GM18511 (cell line): ENCODE data around the gene TULP3.

ENCODE experiments used
- ATAC-seq: cut with Tn5 transposase; IDR thresholded peaks from one replicate; pipeline ENCODE4 v1.9.1; 2021; ENCODE audit warnings: mild to moderate bottlenecking, moderate library complexity; ENCODE audit not compliant: unreplicated experiment

TULP3 gene

GRCh38 chr12:2925322-2925995, 34.8 kb downstream of the TULP3 start:
- ATAC-seq = no peak

GRCh38 chr12:2930865-2931264, 40.2 kb downstream of the TULP3 start:
- no peak for ATAC-seq

GRCh38 chr12:2933586-2933985, 42.9 kb downstream of the TULP3 start:
- ATAC-seq = no peak

- no peak for ATAC-seq
Measured at GRCh38 chr12:2934371-2934770, 43.7 kb downstream of the TULP3 start.

- no peak for ATAC-seq
Measured at GRCh38 chr12:2936301-2936700, 45.6 kb downstream of the TULP3 start.

- no peak for ATAC-seq
Measured at GRCh38 chr12:2937500-2937899, 46.8 kb downstream of the TULP3 start.

GRCh38 chr12:2939191-2939590, 48.5 kb downstream of the TULP3 start:
- no peak for ATAC-seq

GRCh38 chr12:2940564-2940963, 49.9 kb downstream of the TULP3 start:
- ATAC-seq = no peak

- no peak for ATAC-seq
Measured at GRCh38 chr12:2941524-2941923, 50.8 kb downstream of the TULP3 start.

- no peak for ATAC-seq
Measured at GRCh38 chr12:2944401-2945047, 53.8 kb downstream of the TULP3 start.

- no peak for ATAC-seq
Measured at GRCh38 chr12:2949411-2949810, 58.7 kb downstream of the TULP3 start.

GRCh38 chr12:2955888-2956287, 65.2 kb downstream of the TULP3 start:
- no peak for ATAC-seq

GRCh38 chr12:2957816-2958431, 67.2 kb downstream of the TULP3 start:
- ATAC-seq = no peak

GRCh38 chr12:2958432-2959191, 67.9 kb downstream of the TULP3 start:
- ATAC-seq = no peak

GRCh38 chr12:2959192-2959504, 68.5 kb downstream of the TULP3 start, which contains the start of gene TEAD4:
TSS of gene TEAD4 (plus strand) at chr12:2959397.
- no peak for ATAC-seq

- ATAC-seq = no peak
Measured at GRCh38 chr12:2959505-2960389, 69.1 kb downstream of the TULP3 start.

- no peak for ATAC-seq
Measured at GRCh38 chr12:2960390-2960956, 69.8 kb downstream of the TULP3 start.

GRCh38 chr12:2960996-2961616, 70.4 kb downstream of the TULP3 start:
- no peak for ATAC-seq

GRCh38 chr12:2961705-2962104, 71.0 kb downstream of the TULP3 start:
- no peak for ATAC-seq
